Right lobe of liver (tissue), 4 donors: ENCODE measurements around the gene SPATA25.

Source experiments
- CTCF ChIP-seq, 4 donors: fragments of 200-600 bp in 3 of 4; fragments of 450-650 bp in 1 of 4; IDR thresholded peaks; one replicate each; pipeline versions ENCODE4 v1.5.1 to v1.8.0; 2016 to 2022; ENCODE audit warnings: antibody characterized with exemption in 4 of 4, mild to moderate bottlenecking in 2 of 4
- POLR2A ChIP-seq: fragments of 450-650 bp; IDR thresholded peaks from one replicate; pipeline ENCODE4 v1.6.1; 2017; ENCODE audit warnings: antibody characterized with exemption, mild to moderate bottlenecking
- donor health status: DM: no; HTN: no; CAD: no.
- donor health status: DM: no; HTN: no; CAD: no.
- donor health status: DM: no; HTN: yes; CAD: no.

- TF ChIP-seq CTCF (IDR thresholded peaks at IDR 0.05), result no peak
- no peak for TF ChIP-seq POLR2A
Measured at GRCh38 chr20:45853484-45853883, 33.9 kb downstream of the SPATA25 start.
